HL-60 (cell line): ENCODE data around the gene LYPD5.

ENCODE experiments used
- CTCF ChIP-seq: IDR thresholded peaks from one replicate; pipeline ENCODE4 v1.5.1; 2011; ENCODE audit warnings: low read length, control low read depth, inconsistent platforms; ENCODE audit not compliant: insufficient read depth
- GABPA ChIP-seq: IDR thresholded peaks from 2 replicates; pipeline ENCODE4 v1.6.1; 2012; ENCODE audit warnings: low read depth
- POLR2AphosphoS5 ChIP-seq: IDR thresholded peaks from 2 replicates; pipeline ENCODE4 v1.6.1; 2012; ENCODE audit warnings: low read depth
- REST ChIP-seq: IDR thresholded peaks from 2 replicates; pipeline ENCODE4 v1.6.1; 2012; ENCODE audit warnings: low read depth; ENCODE audit not compliant: insufficient replicate concordance

GRCh38 chr19:43774103-43774939 is 27.9 kb downstream of the LYPD5 start:
- TF ChIP-seq REST (no peak), CTCF (no peak), POLR2AphosphoS5 (no peak), GABPA (no peak)
